ENCODE results near the gene ELF1. TPM values are rescaled to one million over a fixed set of nuclear protein-coding genes. Genes with fewer than 3 reads are reported as not detected.

ELF1 gene
- total and polyA plus RNA-seq, 2 of the 8 experiments (the other 6 are each of a cell fraction or from before 2014, with no cell fraction given), result 5.6 to 18.2 TPM

GRCh38 chr13:41040584-41041334 lies 21.6 kb upstream of the ELF1 start:
- Histone ChIP-seq H4K8ac (ENCODE audit: extremely low read depth, insufficient read depth, low read length) (no peak overlapping the region), H3K23me2 (ENCODE audit: low read depth, low read length) (no peaks in the 10 kb centered on the region), H3K56ac (replicated peaks; ENCODE audit: insufficient read length, low read depth, low read length) (no peak overlapping the region), H3K23ac (ENCODE audit: insufficient read length) (no peak overlapping the region), H2BK12ac (ENCODE audit: low read depth, low read length) (no peak overlapping the region), H2BK5ac (ENCODE audit: low read depth, low read length) (no peak overlapping the region), H4K20me1 (replicated peaks in 1 of 2; ENCODE audit: control insufficient read depth in 1 of 2, insufficient read depth in 2 of 2, low read length in 2 of 2) (no peaks in the 10 kb centered on the region), H2BK20ac (ENCODE audit: low read length) (no peak overlapping the region), H3K79me1 (ENCODE audit: low read depth, low read length) (peaks cover 2% of the 10 kb centered on the region; the same call in 1 of the 2 replicates), H2AK5ac (ENCODE audit: low read depth, low read length) (no peak overlapping the region), H4K91ac (replicated peaks; ENCODE audit: insufficient read length, low read length) (no peak overlapping the region), H4K5ac (ENCODE audit: insufficient read length, low read depth, low read length) (no peak overlapping the region), H2AFZ (ENCODE audit: low read length) (no peak overlapping the region), H3K4ac (replicated peaks; ENCODE audit: insufficient read length, low read depth, low read length) (no peak overlapping the region), H3K9ac (replicated peaks in 1 of 4; ENCODE audit: extremely low read depth in 1 of 4, low read depth in 3 of 4, low read length in 3 of 4) (no peak overlapping the region), H3K36me3 (ENCODE audit: control insufficient read depth in 2 of 4, insufficient read depth in 4 of 4, low read length in 3 of 4) (no peaks in the 10 kb centered on the region; a peak in 1 of 8 replicates), H2BK15ac (ENCODE audit: low read length) (no peak overlapping the region), H3K4me2 (ENCODE audit: insufficient read depth in 1 of 2, low read depth in 2 of 2, low read length in 2 of 2) (no peak overlapping the region), H3K14ac (ENCODE audit: insufficient read length) (no peak overlapping the region), H3K27ac (ENCODE audit: low read depth, low read length) (no peak overlapping the region), H3K79me2 (ENCODE audit: control insufficient read depth in 1 of 2, insufficient read depth in 2 of 2, low read length in 2 of 2) (peaks cover 0 to 3% of the 10 kb centered on the region in 2 experiments; a peak in 1 of 4 replicates), H2BK120ac (replicated peaks; ENCODE audit: low read depth, low read length) (no peak overlapping the region), H3K18ac (ENCODE audit: extremely low read depth, low read length) (no peak overlapping the region), H3K4me1 (replicated peaks in 1 of 4; ENCODE audit: control insufficient read depth in 3 of 4, insufficient read depth in 4 of 4, low read length in 3 of 4) (no peaks in the 10 kb centered on the region), H3K4me3 (ENCODE audit: extremely low read depth in 1 of 4, insufficient read depth in 2 of 4, low read depth in 3 of 4, low read length in 4 of 4) (no peak overlapping the region), H3K27me3 (replicated peaks in 1 of 4; ENCODE audit: control insufficient read depth in 3 of 4, extremely low read depth in 1 of 4, insufficient read depth in 3 of 4, low read length in 3 of 4) (no peaks in the 10 kb centered on the region), H3K9me3 (ENCODE audit: insufficient read depth in 2 of 2, low read depth in 1 of 2, low read length in 1 of 2) (peaks cover 5 to 6% of the 10 kb centered on the region in 2 experiments; a peak in 3 of 4 replicates)
- DNase-seq (ENCODE audit: low read depth in 1 of 2, low spot score in 2 of 2) (no peak), FAIRE-seq (no peak)
- no peak for TF ChIP-seq NANOG (IDR thresholded peaks at IDR 0.05; ENCODE audit: insufficient read depth, low read depth, low read length, poor library complexity, severe bottlenecking)
- ChIA-PET CTCF (ENCODE audit: partially characterized antibody) (no interaction called here), POLR2A (ENCODE audit: partially characterized antibody) (interaction anchor here (1.2 kb wide), 1 partner anchor 55 kb away, joined by 3 read pairs; no protein-coding TSS in a partner anchor)
- 98% methylated on average over 9 of the region's 9 CpGs; no CpG with 5 or more reads in 1 of the 2 experiments for WGBS, 2 experiments (ENCODE audit: extremely low coverage in 1 of 2, insufficient coverage in 1 of 2, insufficient read length in 1 of 2, insufficient replicate concordance in 2 of 2, low coverage in 1 of 2, low lambda C conversion rate in 2 of 2, missing lambda C conversion rate in 1 of 2)
